SK-N-SH (cell line): ENCODE results near the gene KLHL26.

Source experiments
- CTCF ChIP-seq: fragments of 200-600 bp; sonication (generic); IDR thresholded peaks from 2 replicates; pipeline ENCODE4 v1.6.1; 2017; ENCODE audit warnings: antibody characterized with exemption, mild to moderate bottlenecking, moderate library complexity
- GABPA ChIP-seq: IDR thresholded peaks from 2 replicates; pipeline ENCODE4 v1.4.0; 2012; ENCODE audit warnings: low read depth, mild to moderate bottlenecking
- GATA2 ChIP-seq: sonication (generic); formaldehyde crosslinking; IDR thresholded peaks from 2 replicates; pipeline ENCODE4 v1.5.0; 2020; ENCODE audit warnings: mild to moderate bottlenecking, missing genetic modification reagents
- NRF1 ChIP-seq: IDR thresholded peaks from 2 replicates; pipeline ENCODE4 v1.6.1; 2012; ENCODE audit warnings: low read depth, mild to moderate bottlenecking, low read length
- POLR2AphosphoS5 ChIP-seq: IDR thresholded peaks from 2 replicates; pipeline ENCODE4 v1.6.1; 2012; ENCODE audit warnings: low read depth, low read length
- RAD21 ChIP-seq: IDR thresholded peaks from 2 replicates; pipeline ENCODE4 v1.6.1; 2012; ENCODE audit warnings: mild to moderate bottlenecking, low read length
- REST ChIP-seq: IDR thresholded peaks from 2 replicates; pipeline ENCODE4 v1.6.1; 2012; ENCODE audit warnings: mild to moderate bottlenecking, low read depth, low read length, moderate library complexity
- SMC3 ChIP-seq: IDR thresholded peaks from 2 replicates; pipeline ENCODE4 v1.6.1; 2012; ENCODE audit warnings: low read depth, low read length, improper control_type of control experiment
- TAF1 ChIP-seq: IDR thresholded peaks from 2 replicates; pipeline ENCODE4 v1.6.1; 2012; ENCODE audit warnings: low read depth, mild to moderate bottlenecking, low read length, moderate library complexity, borderline replicate concordance
- TEAD4 ChIP-seq: IDR thresholded peaks from 2 replicates; pipeline ENCODE4 v1.4.0; 2012; ENCODE audit warnings: mild to moderate bottlenecking, borderline replicate concordance; ENCODE audit not compliant: insufficient read depth
- YY1 ChIP-seq: IDR thresholded peaks from 2 replicates; pipeline ENCODE4 v1.4.0; 2012; ENCODE audit warnings: low read depth, mild to moderate bottlenecking

- TF ChIP-seq GABPA (no peak), REST (no peak), TAF1 (no peak), CTCF (no peak), NRF1 (no peak), POLR2AphosphoS5 (no peak), GATA2 (CRISPR knock-in tag) (no peak), YY1 (no peak), SMC3 (no peak), TEAD4 (no peak), RAD21 (no peak)
Measured at GRCh38 chr19:18672044-18672451, 35.2 kb downstream of the KLHL26 start.
